T-helper 2 cell treated with Interferon-gamma antibody and Interleukin-4, amounts not matched to agents 100 ng/mL and 5 ng/mL, for 36 hours (primary cell): ENCODE data around the gene AUTS2. TPM values are rescaled to one million over a fixed set of nuclear protein-coding genes. Genes with fewer than 3 reads are reported as not detected.

ENCODE experiments used
- intact Hi-C: fragments of 100-400 bp; cut with micrococcal nuclease; formaldehyde crosslinking; loops from one replicate; pipeline ENCODE4 v1.15.1; 2023
- total RNA-seq: library from RNA; stranded (reverse); gene quantifications from 2 replicates; pipeline ENCODE4 v1.2.3, GENCODE V29; 2022

The AUTS2 gene
- total RNA-seq, 1 donor from 2014 or later: 3.3 TPM

DNA sequence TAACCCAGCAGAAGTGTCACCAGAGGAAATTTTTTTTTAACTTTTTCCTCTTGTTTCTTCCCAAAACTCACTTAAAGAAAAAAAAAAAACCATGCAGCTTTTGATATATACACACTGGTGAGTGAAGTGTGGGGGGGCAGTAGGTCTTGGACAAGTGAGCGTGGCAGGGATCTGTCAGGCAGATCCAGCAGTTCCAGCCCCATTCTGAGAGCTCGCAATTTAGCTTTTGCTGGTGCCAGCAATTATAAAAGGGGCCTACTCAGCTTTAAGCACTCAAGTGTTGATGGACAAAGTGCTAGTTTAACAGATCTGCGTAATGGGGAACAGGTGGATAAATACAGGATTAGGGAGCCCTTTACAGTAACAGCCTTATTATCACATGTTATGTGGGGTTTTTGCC, 914.5 kb downstream of the AUTS2 start:
- intact Hi-C loops: no loop called here

DNA sequence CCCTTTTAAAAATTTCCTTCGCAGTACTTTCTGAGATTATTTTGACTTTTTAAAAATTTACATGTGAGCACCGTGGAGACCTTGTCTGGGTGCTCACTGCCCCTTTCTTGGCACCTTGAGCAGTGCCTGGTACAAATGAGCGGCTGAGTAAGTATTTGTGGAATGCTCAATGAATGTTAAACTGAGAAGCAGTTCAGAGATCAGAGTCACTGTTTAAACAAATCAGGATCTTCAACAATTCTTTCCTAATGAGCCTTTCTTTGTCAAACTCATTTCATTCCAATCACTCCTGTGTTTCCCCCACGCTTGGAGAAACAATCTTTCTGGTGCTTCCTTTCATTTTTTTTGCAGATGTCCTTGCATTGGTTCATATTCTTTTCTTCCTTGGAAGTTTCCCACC, 922.3 kb downstream of the AUTS2 start:
- intact Hi-C loops: no loop called here

DNA sequence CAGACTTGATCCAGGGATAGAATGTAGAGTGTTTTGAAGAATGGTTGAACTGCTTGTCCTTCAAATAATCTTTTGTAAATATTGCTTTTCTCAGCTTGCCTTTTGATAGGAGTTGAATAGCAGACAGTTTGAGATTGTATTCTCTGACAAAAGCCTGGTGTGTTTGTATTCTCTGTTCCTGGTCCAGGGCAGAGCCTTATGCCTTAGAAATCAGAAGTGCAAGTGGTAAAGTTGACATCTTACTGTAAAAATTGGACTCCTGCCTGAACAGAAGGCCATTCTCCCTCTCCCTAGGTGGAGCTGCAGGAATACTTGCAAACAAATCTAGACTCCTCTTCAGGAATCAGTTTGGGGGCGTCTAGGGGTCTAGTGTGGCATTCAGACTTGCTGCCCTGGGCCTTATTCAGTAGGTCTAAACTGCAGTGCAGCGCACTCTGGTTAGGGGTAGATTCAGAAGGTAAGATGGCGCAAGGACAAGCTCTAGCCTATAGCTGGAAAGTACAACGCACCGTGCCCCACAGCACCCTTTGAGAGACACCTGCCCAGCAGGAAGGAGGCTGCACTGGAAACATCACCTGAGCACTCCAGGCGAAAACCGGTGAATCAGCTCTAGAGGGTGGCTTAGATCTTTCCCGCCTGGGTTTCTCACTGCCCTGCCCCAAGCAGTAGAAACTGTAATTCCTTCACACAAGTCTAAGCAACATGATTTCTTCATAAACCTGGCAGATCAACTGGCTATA, 925.1 kb downstream of the AUTS2 start:
- intact Hi-C loops: no loop called here

DNA sequence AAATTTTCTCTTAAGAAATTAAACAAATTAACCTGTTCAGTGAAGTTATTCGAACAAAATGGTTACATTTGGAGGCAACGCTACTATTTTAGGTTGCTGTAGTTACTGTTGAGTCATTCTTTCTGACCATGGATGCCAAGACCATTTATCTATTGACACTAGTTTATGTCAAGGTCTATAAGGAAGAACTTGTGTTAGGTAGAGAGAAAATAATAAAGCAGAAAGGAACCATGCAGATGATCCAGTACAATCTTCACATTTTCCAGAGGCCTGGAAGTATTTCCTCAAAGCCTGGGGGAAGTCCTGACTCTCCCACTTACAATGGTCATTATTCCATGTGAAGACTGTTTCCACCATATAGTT, 925.7 kb downstream of the AUTS2 start:
- intact Hi-C loops: no loop called here

DNA sequence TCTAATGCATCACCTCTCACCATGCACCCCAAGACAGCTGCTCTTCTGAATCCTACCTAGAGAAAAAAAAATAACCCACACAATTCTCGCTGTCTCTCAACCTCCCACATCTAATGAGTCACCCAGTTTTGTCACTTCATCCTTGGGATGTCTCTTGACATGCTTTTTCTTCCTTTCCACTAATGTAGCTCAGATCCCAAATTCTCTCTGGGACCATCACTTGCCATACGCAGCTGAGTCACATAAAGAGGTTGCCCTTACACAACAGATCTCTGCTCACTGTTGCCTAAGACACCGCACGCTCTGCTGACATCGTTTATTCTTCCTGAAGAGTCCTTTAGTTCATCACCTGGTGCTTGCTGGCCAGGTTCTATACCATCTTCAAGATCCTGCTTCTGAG, 927.7 kb downstream of the AUTS2 start:
- intact Hi-C loops: no loop called here

DNA sequence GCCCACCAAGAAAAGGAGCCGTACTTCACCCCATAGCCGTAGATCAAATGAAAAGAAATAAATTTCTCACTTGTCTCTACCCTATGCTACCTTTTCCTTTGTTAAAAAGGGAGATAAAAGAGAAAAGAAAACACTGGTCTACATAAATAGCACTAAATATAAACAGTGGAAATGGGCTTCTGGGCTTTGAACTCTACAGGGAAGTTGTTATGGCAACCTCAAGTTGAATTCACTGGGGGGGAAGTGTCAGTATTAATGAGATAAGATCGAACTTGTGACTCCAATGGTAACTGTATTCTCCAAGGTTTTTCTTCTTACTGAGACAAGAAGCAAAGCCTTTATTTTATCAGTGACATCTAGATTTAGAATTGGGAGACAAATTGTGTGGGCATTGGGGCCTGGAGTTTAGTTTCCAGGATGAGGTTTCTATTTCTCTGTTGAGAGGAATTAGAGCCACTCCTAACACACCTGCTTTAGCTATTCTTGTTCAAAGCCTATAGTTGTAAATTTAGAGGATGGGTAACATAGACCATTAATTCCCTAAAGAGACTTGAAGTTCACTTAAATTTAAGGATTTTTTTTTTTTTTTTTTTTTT, 929.3 kb downstream of the AUTS2 start:
- intact Hi-C loops: no loop called here

DNA sequence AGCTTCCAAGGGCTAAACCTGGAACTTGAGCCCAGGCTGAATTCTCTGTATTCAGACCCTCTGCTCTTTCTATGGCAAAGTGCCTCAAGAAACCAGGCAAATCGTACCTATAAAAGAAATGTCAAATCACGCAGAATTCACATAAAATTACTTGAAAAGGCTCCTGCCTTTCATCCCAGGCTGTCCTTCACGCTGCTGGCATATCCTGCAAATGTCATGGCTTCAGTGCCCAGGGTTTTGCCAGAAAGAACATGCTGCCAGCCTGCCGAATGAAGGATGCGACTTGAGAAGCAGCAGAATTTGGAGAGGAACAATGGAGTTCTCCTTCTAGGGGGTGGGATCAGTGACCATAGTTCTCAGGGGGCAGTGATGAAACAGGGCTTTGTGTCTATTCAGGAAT, 931.2 kb downstream of the AUTS2 start:
- intact Hi-C loops: no loop called here

DNA sequence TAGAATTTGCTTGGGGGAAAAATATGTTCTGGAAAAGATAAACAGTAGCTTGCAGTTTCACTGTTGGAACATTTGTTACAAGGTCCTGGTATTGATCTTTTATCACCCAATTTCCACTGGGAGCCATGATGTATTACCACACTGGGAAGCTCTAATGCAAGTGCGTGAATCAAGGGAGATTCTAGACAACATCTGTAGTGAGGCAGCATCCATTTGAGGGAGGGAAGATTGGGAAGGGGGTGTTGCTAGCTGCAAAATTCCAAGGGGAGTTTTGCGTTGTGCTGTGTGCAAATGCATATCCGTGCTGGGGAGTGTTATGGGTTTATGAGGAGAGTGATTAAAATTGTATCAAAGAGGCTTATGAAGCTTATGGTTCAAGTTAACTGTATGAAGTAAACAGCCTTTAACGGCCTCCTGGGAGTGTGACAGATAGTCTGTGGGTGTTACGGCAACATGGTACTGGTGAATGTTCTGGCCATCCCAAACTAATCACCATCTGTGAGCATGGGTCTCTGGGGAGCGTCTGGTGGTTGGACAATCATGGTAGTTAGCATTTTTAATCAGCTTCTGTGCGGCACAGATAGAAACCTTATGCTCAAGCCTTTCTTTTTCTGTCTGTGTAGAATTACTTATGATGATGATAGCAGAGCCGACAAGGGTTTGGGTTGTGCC, 931.8 kb downstream of the AUTS2 start:
- intact Hi-C loops: no loop called here

DNA sequence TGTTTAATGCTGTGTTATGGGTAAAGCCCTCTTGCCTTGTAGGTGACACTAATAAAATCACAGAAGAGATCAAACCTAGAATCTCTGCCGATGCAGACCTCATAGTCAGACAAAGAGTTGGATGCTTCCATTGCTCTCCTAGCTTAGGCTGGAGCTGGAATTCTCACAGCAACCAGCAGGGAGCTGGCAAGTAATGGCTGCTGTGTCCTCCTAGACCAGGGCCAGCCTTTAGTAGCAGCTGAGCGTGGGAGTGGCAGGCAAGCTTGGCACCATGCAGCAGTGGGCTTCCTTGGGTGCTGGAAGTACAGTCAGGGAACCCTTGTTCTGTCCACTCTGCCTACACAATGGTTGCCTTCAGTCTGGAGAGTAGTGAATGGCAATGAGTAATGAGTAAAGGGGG, 935.3 kb downstream of the AUTS2 start:
- intact Hi-C loops: no loop called here

DNA sequence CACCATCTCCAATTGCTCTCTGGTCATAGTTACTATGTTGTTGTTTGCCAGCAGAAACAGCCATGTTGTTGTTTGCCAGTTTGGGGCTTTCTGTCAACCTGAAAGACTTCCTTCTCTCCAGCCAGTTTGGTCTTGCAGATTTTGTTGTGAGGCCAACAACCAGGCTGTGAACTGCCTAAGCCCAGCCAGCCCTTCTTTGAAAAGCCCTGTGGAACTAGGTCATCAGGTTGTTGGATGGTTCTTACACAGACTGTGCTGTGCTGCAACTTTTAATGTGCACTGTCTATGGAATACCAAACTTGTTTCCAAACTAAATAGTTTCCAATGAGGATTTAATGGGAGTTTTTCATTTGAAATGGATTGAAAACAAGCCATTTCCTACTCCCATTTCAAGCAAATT, 940.9 kb downstream of the AUTS2 start:
- intact Hi-C loops: no loop called here

DNA sequence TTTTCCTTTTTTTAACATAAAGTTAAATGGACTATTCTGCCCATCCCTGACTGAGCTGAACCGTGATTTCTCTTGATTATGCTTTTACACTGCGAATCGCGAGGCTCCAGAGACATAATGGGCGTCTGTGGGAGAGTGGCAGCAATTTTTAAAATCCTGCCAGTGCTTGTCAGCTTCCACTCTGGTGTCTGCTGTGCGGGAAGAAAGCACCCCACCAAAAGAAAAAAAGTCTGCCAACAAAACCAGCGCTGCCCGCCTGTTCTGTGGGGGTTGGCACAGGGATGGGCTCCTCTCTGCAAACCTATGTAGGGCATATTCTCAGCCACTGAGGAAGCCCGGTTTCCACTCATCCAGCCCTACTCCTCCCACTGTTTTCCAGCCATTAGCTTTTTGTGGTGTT, 941.3 kb downstream of the AUTS2 start:
- intact Hi-C loops: no loop called here

DNA sequence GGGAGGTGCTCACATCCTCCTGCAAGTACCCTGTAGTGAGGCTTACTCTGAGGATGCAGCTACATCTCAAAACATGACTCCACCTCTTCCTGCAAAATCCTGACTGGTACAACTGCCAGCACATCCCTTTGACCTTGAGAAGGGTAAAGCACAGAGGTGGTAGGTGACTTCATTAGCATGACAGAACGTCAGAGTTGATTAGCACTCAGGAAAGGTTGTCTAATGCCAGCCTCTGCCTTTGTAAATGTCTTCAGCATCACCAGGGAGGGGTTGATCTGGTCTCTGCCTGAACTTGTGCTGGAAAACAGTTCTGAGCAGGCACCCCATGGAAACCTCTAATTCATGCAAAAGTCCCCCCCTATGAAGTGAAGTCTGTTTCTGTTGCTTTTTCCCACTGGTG, 942.4 kb downstream of the AUTS2 start:
- intact Hi-C loops: no loop called here

DNA sequence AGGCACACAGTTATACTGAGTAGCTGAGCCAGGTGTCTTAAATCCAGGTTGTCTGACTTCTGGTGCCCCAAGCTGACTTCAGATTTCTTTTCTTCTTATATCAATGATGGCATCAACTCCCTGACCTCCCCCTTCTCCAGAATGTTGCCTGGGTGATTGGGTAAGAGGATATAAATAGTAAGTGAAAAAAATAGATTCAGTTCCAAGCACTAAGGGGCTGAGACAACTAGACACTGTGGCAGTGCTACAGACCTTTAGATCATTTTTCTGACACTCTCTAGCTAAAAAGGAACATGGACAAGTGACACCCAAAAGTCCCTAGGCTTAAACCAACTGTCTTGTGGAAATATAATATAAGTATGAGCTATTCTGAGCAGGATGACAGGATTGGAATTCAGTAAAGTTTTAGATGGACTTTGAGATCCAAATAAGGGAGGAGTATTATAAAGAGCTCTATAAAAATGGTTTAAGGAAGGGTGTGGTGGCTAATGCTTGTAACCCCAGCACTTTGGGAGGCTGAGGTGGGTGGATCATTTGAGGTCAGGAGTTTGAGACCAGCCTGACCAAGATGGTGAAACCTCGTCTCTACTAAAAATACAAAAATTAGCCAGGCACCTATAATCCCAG, 944.6 kb downstream of the AUTS2 start:
- intact Hi-C loops: no loop called here

DNA sequence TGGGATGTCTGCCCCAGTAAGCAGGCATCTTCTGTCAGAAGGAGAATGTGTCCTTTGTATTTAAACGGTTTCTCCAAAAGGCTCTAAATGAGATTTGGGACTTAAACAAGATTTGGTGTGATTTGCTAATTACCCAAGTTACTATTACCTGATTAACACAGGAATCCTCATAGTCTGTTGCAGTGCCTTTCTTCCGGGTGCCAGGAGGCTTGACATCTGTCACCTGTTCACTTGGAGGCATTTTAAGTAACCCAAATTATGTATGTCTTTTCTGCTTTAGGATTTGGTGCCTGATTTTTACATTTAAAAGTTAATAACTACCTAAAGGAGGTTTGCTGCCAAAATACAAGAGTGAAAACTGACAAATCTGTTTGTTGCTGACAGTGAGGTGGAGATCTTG, 945.7 kb downstream of the AUTS2 start:
- intact Hi-C loops: no loop called here

DNA sequence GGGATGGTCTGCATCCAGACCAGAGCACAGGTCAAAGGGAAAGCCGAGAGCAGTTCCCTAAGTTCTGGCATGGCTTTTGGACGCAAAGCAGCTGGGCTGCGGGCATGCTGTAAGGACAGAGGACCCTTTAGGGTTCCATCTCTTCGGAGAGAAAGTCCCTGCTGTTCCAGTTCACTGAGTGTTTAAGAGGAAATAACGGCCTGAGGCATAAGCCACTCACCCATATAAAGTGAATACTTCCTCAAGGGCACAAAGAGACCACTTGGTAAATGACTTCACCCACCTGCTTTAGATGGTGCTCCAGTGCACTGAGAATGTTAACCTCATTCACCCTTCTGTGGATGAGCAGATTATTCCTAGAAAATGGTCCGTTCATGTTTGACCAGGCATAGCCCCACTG, 946.9 kb downstream of the AUTS2 start:
- intact Hi-C loops: no loop called here

DNA sequence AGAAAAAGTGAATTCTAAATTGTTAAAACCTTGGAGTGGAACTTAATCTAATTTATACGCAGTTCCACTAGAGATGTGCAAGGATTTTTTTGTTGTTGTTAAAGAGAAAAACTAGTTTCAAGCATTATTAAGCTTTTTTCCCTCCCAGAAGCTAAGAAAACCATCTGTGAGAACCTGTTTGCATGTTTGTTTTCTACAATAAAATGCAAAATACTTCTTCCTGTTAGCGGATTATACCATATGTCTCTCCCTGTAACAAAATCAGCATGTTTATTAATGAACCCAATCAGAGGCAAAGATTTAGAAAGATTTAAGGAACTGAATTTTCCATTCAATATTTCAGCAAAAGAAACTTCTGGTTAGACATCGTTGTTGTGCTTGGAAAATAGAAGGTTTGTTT, 953.9 kb downstream of the AUTS2 start:
- intact Hi-C loops: no loop called here

DNA sequence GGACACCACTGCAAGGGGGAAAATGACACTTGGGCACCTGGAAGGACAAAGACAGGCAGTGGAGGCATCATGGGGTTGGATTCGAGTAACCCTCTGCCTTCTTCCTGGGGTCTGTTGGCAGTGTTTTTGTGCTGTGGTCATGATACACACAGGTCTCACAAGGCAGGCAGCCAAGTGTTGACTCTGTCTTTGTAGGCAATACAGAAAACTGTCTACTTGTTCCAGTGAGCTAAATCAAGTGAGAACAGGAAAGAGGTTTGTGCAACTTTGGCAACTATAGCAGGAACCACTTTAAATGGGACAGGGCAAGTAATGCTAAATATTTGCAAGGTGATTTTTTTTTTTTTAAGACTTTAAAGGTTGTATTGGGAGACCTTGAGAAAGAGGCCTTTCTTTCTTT, 955.1 kb downstream of the AUTS2 start:
- intact Hi-C loops: no loop called here

DNA sequence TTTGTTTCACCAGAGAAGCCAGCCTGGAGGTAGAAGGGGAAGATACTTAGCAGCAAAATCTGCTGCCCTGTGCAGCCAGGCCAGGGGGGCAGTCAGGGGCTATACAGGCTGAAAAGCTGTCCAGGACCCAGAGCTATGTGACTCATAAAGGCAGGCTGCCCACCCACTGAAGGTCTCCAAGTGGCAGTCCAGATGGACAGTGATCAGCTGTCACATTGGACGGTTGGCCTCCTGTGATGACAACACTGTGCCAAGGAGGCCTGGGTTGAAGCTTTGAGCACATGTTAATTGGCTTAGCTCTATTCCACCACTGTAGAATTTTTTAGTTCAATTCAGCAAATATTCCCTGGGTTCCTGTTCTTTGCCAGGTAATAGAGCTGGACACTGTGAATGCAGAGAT, 956.4 kb downstream of the AUTS2 start:
- intact Hi-C loops: no loop called here

DNA sequence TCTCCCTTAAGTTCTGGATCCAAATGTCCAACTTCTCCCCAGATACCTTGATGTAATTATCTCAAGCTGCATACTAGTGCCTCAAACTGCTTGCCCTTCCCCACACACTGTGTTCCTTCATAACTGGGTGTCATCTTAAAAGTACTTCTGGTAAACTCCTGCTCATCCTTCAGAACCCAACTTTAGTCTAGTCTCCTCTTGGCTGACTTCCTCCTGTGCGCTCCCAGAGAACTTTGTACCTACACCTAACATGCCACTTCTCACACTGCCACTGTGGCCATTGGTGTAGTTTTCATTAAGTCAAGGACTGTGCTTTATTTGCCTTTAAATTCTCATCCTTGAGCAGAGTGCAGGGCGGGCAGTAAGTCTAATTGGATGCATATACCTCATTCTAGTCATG, 958.5 kb downstream of the AUTS2 start:
- intact Hi-C loops: no loop called here

DNA sequence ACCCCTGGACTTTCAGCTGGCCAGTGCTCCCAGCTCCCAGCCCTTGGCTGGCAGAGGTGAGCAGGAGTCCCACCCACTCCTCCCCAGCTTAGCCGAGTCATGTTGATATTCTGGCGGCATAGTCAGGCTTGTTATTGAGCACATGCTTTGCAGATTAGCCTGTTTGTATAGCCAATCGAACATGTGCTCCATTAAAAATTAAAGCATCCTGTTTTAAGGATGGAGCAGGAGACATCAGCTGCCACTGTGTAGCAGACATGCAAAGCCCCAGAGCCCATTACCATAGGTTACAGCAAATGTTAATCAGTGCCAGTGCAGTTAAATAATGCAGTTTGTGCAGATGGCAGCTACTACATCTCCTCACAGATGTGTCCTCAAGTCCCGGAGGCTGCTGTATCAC, 959.1 kb downstream of the AUTS2 start:
- intact Hi-C loops: no loop called here

DNA sequence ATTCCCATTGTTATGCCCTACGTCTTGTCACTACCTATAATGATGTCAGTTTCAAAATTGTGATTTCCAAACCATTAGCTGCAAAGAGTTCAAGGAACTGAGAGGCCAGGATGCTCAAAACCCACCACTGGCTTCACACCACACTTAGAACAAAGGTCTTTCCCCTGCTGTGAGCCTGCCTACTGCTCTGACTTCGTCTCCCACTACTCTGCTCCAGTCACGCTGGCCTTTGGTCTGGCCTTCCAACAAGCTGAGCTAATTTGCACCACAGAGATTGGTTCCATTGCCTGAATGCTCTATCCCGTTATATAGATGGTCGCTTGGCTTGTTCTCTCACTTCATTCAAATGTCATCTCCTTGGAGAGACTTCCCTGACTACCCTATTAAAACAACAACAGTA, 961.5 kb downstream of the AUTS2 start:
- intact Hi-C loops: no loop called here

DNA sequence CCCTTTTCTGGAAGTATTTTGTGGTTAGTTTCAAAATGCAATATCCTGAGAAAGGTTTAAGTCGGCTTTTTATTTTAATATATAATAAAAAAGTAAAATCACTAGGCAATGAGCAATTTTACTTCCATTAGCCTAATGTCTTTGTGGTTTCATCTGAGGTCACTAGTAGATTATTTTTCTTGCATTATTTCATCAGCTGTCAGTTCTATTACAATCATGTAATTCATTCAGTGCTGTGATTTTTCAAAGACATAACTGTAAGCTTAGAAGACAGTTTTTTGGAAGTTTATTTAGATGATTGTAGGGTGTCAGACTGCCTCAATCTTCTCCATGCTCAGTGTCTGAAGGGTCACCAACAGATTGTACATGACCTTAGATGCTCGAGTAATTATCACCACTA, 965.7 kb downstream of the AUTS2 start:
- intact Hi-C loops: no loop called here
